Heart left ventricle (tissue), 16 donors: ENCODE measurements around the gene STRBP. TPM values are rescaled to one million over a fixed set of nuclear protein-coding genes. Genes with fewer than 3 reads are reported as not detected.

Source experiments
- ATAC-seq, 4 donors: fragments of 200-7000 bp; cut with Tn5 transposase; one replicate each; pipeline ENCODE4 v1.9.1; 2020 to 2022; ENCODE audit warnings: moderate library complexity in 4 of 4, mild to moderate bottlenecking in 3 of 4, moderate number of reproducible peaks in 1 of 4
- DNase-seq, 5 donors: peaks; one replicate each; pipeline ENCODE4 v3.0.0-alpha.2; 2020
- H3K27ac ChIP-seq, 12 donors: fragments of 200-600 bp; sonication (generic) in 4 of 12; one replicate each; pipeline versions ENCODE4 v1.5.0 to v1.8.0; 2016 to 2022; ENCODE audit warnings: mild to moderate bottlenecking in 2 of 12
- H3K27me3 ChIP-seq, 9 donors: fragments of 200-600 bp; sonication (generic) in 2 of 9; one replicate each; pipeline versions ENCODE4 v1.5.1 to v1.8.0; 2016 to 2022; ENCODE audit warnings: mild to moderate bottlenecking in 3 of 9
- H3K36me3 ChIP-seq, 9 donors: fragments of 200-600 bp; sonication (generic) in 2 of 9; one replicate each; pipeline versions ENCODE4 v1.5.0 to v1.8.0; 2018 to 2022; ENCODE audit warnings: mild to moderate bottlenecking in 2 of 9
- H3K4me1 ChIP-seq, 12 donors: fragments of 200-600 bp; sonication (generic) in 4 of 12; one replicate each; pipeline versions ENCODE4 v1.5.0 to v1.8.0; 2016 to 2022; ENCODE audit warnings: mild to moderate bottlenecking in 3 of 12
- H3K4me3 ChIP-seq, 12 donors: fragments of 200-600 bp; sonication (generic) in 4 of 12; one replicate each; pipeline versions ENCODE4 v1.5.0 to v1.8.0; 2017 to 2022; ENCODE audit warnings: mild to moderate bottlenecking in 9 of 12, moderate library complexity in 4 of 12
- H3K9me3 ChIP-seq, 12 donors: fragments of 200-600 bp; sonication (generic) in 4 of 12; one replicate each; pipeline versions ENCODE4 v1.5.0 to v1.8.0; 2016 to 2022; ENCODE audit warnings: mild to moderate bottlenecking in 1 of 12
- CTCF ChIP-seq, 12 donors: fragments of 200-600 bp; sonication (generic) in 4 of 12; IDR thresholded peaks; one replicate each; pipeline versions ENCODE4 v1.5.0 to v1.8.0; 2018 to 2022; ENCODE audit warnings: antibody characterized with exemption in 12 of 12, mild to moderate bottlenecking in 5 of 12
- POLR2A ChIP-seq, 2 donors: fragments of 450-650 bp; IDR thresholded peaks; one replicate each; pipeline ENCODE4 v1.6.1; 2017; ENCODE audit warnings: antibody characterized with exemption in 2 of 2, mild to moderate bottlenecking in 2 of 2, moderate library complexity in 2 of 2
- WGBS, 4 donors: extraction: QIAGEN DNeasy Blood & Tissue Kit in 2 of 4; methylation state at CpG; one replicate each; pipeline versions ENCODE4 v1.1.5 to v1.1.7; 2013 to 2018; 5-methylcytosine and 5-hydroxymethylcytosine counted together
- intact Hi-C, 10 donors: fragments of 100-400 bp; cut with DNase I; formaldehyde crosslinking; loops; one replicate each; pipeline versions ENCODE4 v1.11.1 to v1.14.2; 2022
- polyA plus RNA-seq, 2 donors: library from polyadenylated mRNA; stranded (reverse); fragments of 200-250 nt; gene quantifications; one replicate each; pipeline ENCODE4 v1.2.3, GENCODE V29; 2013
- total RNA-seq, 9 donors: library from RNA; depleted of rRNA in 2 of 9; stranded (reverse); fragments of >200 nt in 2 of 9; fragmentation: NEBNext Ultra II Directional in 3 of 9; extraction: Animal tissue kit (Norgen Biotek cat#: 25700) in 3 of 9; gene quantifications; one replicate each; pipeline versions ENCODE4 v1.1.0 to v1.2.4, GENCODE V29; 2016 to 2023
- donor health status: ischemic (EF 13 %, LVEDD 7.1; RV severe dilation, severe dysfunction).
- donor health status: healthy with polysubstance abuse.
- donor health status: DM: no; HTN: yes; CAD: no.
- donor health status: DM: no; HTN: no; CAD: no.
- donor health status: ischemic (EF 25% LVEDD 6.9; RV normal size, moderate dysfunction).
- donor health status: ischemic (EF 25% LVEDD 5.7; RV mildly dilated, moderate dysfunction).
- donor health status: healthy.
- donor health status: DM: yes; HTN: yes; CAD: no.
- donor health status: ischemic (EF 35%, LVEDD 5.7; RV mildly dilated, moderate dysfunction).
- donor health status: nonischemic (EF 11% LVEDD 7.7; RV severe dilation, severe dysfunction).
- donor health status: DM: yes; HTN: yes; CAD: no.
- donor health status: PGD.
- donor health status: ischemic (EF 29% LVEDD 5.4; RV normal size, mild dysfunction).
- donor health status: nonischemic (EF 23%, LVEDD 6.1; RV moderate dilation, normal function).

STRBP gene
- total and polyA plus RNA-seq, 11 donors: 5.9 to 24.4 (median 18.7) TPM

GRCh38 chr9:123232332-123232731 lies 36.1 kb downstream of the STRBP start:
- Histone ChIP-seq H3K4me1 (peaks cover 0 to 10% (median 0%) of the 10 kb centered on the region in 12 donors), H3K27ac (no peak overlapping the region), H3K9me3 (no peaks in the 10 kb centered on the region), H3K36me3 (no peaks in the 10 kb centered on the region), H3K27me3 (no peaks in the 10 kb centered on the region), H3K4me3 (no peak overlapping the region)
- intact Hi-C loops: no loop called here
- WGBS, 4 donors: 92 to 97% (median 96%) methylated on average over 3 of the region's 3 CpGs
- ATAC-seq (no peak), DNase-seq (no peak)
- TF ChIP-seq POLR2A (IDR thresholded peaks at IDR 0.05) (no peak), CTCF (IDR thresholded peaks at IDR 0.05) (no peak)

GRCh38 chr9:123231421-123231820 lies 37.0 kb downstream of the STRBP start:
- Histone ChIP-seq H3K4me1 (peaks cover 0 to 10% (median 0%) of the 10 kb centered on the region in 12 donors), H3K27me3 (no peaks in the 10 kb centered on the region), H3K36me3 (no peaks in the 10 kb centered on the region), H3K27ac (no peak overlapping the region), H3K9me3 (no peaks in the 10 kb centered on the region), H3K4me3 (no peak overlapping the region)
- intact Hi-C loops: no loop called here
- no peak for TF ChIP-seq POLR2A (IDR thresholded peaks at IDR 0.05)
- TF ChIP-seq CTCF (IDR thresholded peaks at IDR 0.05): no peak
- no peak for DNase-seq
- no peak for ATAC-seq
- WGBS, 4 donors: 95 to 100% (median 98%) methylated on average over 1 of the region's 1 CpG

DNA sequence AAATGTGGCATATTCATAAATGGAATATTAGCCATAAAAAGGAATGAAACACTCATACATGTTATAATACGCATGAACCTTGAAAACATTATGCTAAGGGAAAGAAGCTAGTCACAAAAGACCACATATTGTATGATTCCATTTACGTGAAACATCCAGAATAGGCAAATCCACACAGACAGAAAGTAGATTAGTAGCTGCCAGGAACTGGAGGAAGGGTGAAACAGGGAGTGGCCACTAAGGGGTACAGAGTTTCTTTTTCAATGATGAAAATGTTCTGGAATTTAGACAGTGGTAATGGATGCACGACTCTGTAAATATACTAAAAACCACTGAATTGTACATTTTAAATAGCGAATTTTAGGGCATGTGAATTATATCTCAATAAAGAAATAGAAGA lies 39.4 kb downstream of the STRBP start:
- Histone ChIP-seq H3K9me3 (no peaks in the 10 kb centered on the region), H3K36me3 (no peaks in the 10 kb centered on the region), H3K4me3 (no peak overlapping the region), H3K27me3 (no peaks in the 10 kb centered on the region), H3K27ac (no peak overlapping the region), H3K4me1 (peaks cover 0 to 10% (median 0%) of the 10 kb centered on the region in 12 donors)
- DNase-seq: no peak
- 76 to 86% (median 84%) methylated on average over 4 of the region's 4 CpGs for WGBS, 4 donors
- TF ChIP-seq POLR2A (IDR thresholded peaks at IDR 0.05) (no peak), CTCF (IDR thresholded peaks at IDR 0.05) (no peak)
- intact Hi-C loops: loop anchor here in 5 of 10 donors (10.0 kb wide), 3 partner anchors 114 to 144 kb away; no protein-coding TSS in a partner anchor
- ATAC-seq: no peak

DNA sequence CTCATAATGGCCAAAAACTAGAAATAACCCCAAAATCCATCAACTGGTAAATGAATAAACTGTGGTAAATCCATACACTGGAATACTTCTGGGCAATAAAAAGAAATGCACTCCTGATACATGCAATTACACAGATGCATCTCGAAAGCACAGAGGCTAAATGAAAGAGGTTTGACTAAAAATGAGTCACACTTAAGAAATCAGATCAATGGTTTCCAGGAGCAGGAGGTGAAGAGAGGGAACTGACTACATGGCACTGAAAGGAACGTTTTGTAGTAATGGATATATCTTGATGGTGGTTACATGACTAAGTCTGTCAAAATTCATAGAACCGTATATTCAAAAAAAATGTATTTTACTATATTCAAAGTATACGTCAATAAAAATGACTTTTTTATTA lies 42.4 kb downstream of the STRBP start:
- Histone ChIP-seq H3K36me3 (no peaks in the 10 kb centered on the region), H3K9me3 (no peaks in the 10 kb centered on the region), H3K27me3 (no peaks in the 10 kb centered on the region), H3K4me1 (peaks cover 0 to 10% (median 0%) of the 10 kb centered on the region in 12 donors), H3K27ac (no peak overlapping the region), H3K4me3 (no peak overlapping the region)
- WGBS, 4 donors: 86 to 92% (median 88%) methylated on average over 4 of the region's 4 CpGs
- DNase-seq (no peak), ATAC-seq (no peak)
- no peak for TF ChIP-seq POLR2A (IDR thresholded peaks at IDR 0.05)
- TF ChIP-seq CTCF (IDR thresholded peaks at IDR 0.05): no peak
- intact Hi-C loops: loop anchor here in 5 of 10 donors (10.0 kb wide), 3 partner anchors 111 to 141 kb away; no protein-coding TSS in a partner anchor
